Measurements from ENCODE around the gene CD200R1. TPM values are rescaled to one million over a fixed set of nuclear protein-coding genes. Genes with fewer than 3 reads are reported as not detected.

Gene CD200R1
- total and polyA plus RNA-seq, 2 of the 4 experiments (the other 2 are of a cell fraction) = under 0.01 to 0.05 TPM

DNA sequence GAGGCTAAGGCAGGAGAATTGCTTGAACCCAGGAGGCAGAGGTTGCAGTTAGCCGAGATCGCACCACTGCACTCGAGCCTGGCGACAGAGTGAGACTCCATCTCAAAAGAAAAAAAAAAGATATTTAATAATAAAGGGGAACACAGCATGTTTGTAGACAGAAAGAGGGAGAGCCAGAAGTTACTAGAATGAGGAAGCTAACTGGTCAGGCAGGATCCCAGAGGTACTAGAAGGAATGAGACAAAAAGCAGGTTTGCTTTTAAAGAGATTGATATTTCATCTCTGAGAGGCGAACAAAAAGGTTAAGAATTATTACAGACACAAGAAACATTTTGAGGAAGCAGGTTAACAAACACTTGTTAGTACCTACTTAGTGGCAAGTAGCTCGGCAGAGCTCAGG, 9.2 kb downstream of the CD200R1 start:
- in situ Hi-C loops (cut with MboI; ENCODE audit: low sequenced_read_pairs) (no loop called here), dilution Hi-C loops (cut with HindIII; ENCODE audit: low sequenced_read_pairs, unreplicated experiment) (no loop called here), intact Hi-C loops (cut with micrococcal nuclease) (no loop called here)
- ChIA-PET CTCF (interaction anchor here (0.6 kb wide), 1 partner anchor 87 kb away, joined by 4 read pairs; no protein-coding TSS in a partner anchor), POLR2A (ENCODE audit: unreplicated experiment) (interaction anchor here (0.7 kb wide), 1 partner anchor 167 kb away, joined by 6 read pairs; no protein-coding TSS in a partner anchor)
- Histone ChIP-seq H2BK15ac (ENCODE audit: low read depth, low read length) (no peak overlapping the region), H2BK20ac (ENCODE audit: low read depth, low read length) (no peak overlapping the region), H3K4me1 (ENCODE audit: control insufficient read depth, insufficient read depth, low read length) (no peaks in the 10 kb centered on the region), H3K4ac (ENCODE audit: low read depth, low read length) (no peak overlapping the region), H3K9me1 (ENCODE audit: insufficient read depth, low read length) (no peaks in the 10 kb centered on the region), H4K8ac (ENCODE audit: low read depth in 2 of 2, low read length in 2 of 2) (no peak overlapping the region), H3K56ac (ENCODE audit: extremely low read depth, insufficient read depth, low read length) (no peak overlapping the region), H4K20me1 (ENCODE audit: insufficient read depth, low read length) (no peaks in the 10 kb centered on the region), H3K9me3 (ENCODE audit: control insufficient read depth, insufficient read depth, low read length) (no peaks in the 10 kb centered on the region), H2BK5ac (ENCODE audit: low read depth, low read length, poor library complexity, severe bottlenecking) (no peak overlapping the region), H3K79me1 (ENCODE audit: low read depth in 1 of 2, low read length in 2 of 2) (no peaks in the 10 kb centered on the region), H2AK9ac (replicated peaks; ENCODE audit: low read depth, low read length, poor library complexity) (no peak overlapping the region), H3K4me3 (ENCODE audit: insufficient read depth, low read depth, low read length) (no peak overlapping the region), H3K23ac (ENCODE audit: low read depth, low read length) (no peak overlapping the region), H3K27me3 (ENCODE audit: control insufficient read depth, insufficient read depth, low read length) (peaks cover 18% of the 10 kb centered on the region), H4K5ac (ENCODE audit: low read depth, low read length) (no peak overlapping the region), H2BK120ac (ENCODE audit: low read depth, low read length) (no peak overlapping the region), H3K27ac (ENCODE audit: insufficient read depth, low read length) (no peak overlapping the region), H4K91ac (ENCODE audit: insufficient read depth, low read depth, low read length) (no peak overlapping the region), H3K14ac (replicated peaks; ENCODE audit: low read depth, low read length) (no peak overlapping the region), H3K4me2 (ENCODE audit: low read depth, low read length) (no peak overlapping the region), H2AFZ (replicated peaks; ENCODE audit: low read length, poor library complexity) (no peak overlapping the region), H2AK5ac (ENCODE audit: low read depth, low read length) (no peak overlapping the region), H3K18ac (ENCODE audit: low read depth, low read length) (no peak overlapping the region), H3K9ac (ENCODE audit: low read depth, low read length) (no peak overlapping the region), H3K36me3 (ENCODE audit: control insufficient read depth, insufficient read depth, low read length) (no peaks in the 10 kb centered on the region)
- ATAC-seq (ENCODE audit: low read depth) (no peak), DNase-seq (no peak)
- TF ChIP-seq SMC3 (IDR thresholded peaks at IDR 0.05; ENCODE audit: low read depth, low read length) (no peak), CHD1 (IDR thresholded peaks at IDR 0.05; ENCODE audit: low read depth, low read length) (no peak), NFE2L2 (IDR thresholded peaks at IDR 0.05; ENCODE audit: low read depth, low read length) (no peak), POLR2A (IDR thresholded peaks at IDR 0.05; ENCODE audit: low read depth, low read length) (no peak)
- TF ChIP-seq, protein P1, sequence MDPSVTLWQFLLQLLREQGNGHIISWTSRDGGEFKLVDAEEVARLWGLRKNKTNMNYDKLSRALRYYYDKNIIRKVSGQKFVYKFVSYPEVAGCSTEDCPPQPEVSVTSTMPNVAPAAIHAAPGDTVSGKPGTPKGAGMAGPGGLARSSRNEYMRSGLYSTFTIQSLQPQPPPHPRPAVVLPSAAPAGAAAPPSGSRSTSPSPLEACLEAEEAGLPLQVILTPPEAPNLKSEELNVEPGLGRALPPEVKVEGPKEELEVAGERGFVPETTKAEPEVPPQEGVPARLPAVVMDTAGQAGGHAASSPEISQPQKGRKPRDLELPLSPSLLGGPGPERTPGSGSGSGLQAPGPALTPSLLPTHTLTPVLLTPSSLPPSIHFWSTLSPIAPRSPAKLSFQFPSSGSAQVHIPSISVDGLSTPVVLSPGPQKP (IDR thresholded peaks at IDR 0.05; ENCODE audit: borderline replicate concordance, low read depth, low read length) = no peak
- BruUV-seq (replicated peaks) = no TSS peak
- no CpG with 5 or more reads among the region's 6 CpGs for WGBS, 2 experiments (ENCODE audit: extremely low coverage in 2 of 2, insufficient read length in 1 of 2)
